COLO829 (cell line): ENCODE data around the gene THSD4.

ENCODE experiments used
- DNase-seq: peaks from one replicate; pipeline ENCODE4 v3.0.0; 2012; ENCODE audit warnings: low spot score

THSD4 gene

GRCh38 chr15:71784719-71785118 lies 669.4 kb downstream of the THSD4 start:
- no peak for DNase-seq

GRCh38 chr15:71785996-71786395 lies 670.7 kb downstream of the THSD4 start:
- DNase-seq, result no peak

- DNase-seq, result no peak
Measured at GRCh38 chr15:71786673-71787072, 671.4 kb downstream of the THSD4 start.

GRCh38 chr15:71788646-71789579 lies 673.6 kb downstream of the THSD4 start:
- no peak for DNase-seq

- no peak for DNase-seq
Measured at GRCh38 chr15:71789616-71790015, 674.3 kb downstream of the THSD4 start.

- DNase-seq, result no peak
Measured at GRCh38 chr15:71790081-71790480, 674.8 kb downstream of the THSD4 start.

GRCh38 chr15:71791975-71792374 lies 676.7 kb downstream of the THSD4 start:
- DNase-seq, result no peak

- DNase-seq, result no peak
Measured at GRCh38 chr15:71792521-71792920, 677.2 kb downstream of the THSD4 start.

GRCh38 chr15:71798641-71799040 lies 683.4 kb downstream of the THSD4 start:
- no peak for DNase-seq

- DNase-seq, result no peak
Measured at GRCh38 chr15:71800190-71800589, 684.9 kb downstream of the THSD4 start.

GRCh38 chr15:71800835-71801745 lies 685.8 kb downstream of the THSD4 start:
- DNase-seq, result peak; percentile 49

- no peak for DNase-seq
Measured at GRCh38 chr15:71801935-71802655, 686.8 kb downstream of the THSD4 start.

- DNase-seq, result no peak
Measured at GRCh38 chr15:71802770-71803169, 687.5 kb downstream of the THSD4 start.

GRCh38 chr15:71804226-71804625 lies 689.0 kb downstream of the THSD4 start:
- DNase-seq, result no peak

- peak; percentile 68 for DNase-seq
Measured at GRCh38 chr15:71804695-71805470, 689.6 kb downstream of the THSD4 start.

- DNase-seq, result no peak
Measured at GRCh38 chr15:71806452-71806931, 691.2 kb downstream of the THSD4 start.

- no peak for DNase-seq
Measured at GRCh38 chr15:71807125-71807629, 691.9 kb downstream of the THSD4 start.

- DNase-seq, result no peak
Measured at GRCh38 chr15:71807691-71808091, 692.4 kb downstream of the THSD4 start.

GRCh38 chr15:71808311-71809020 lies 693.2 kb downstream of the THSD4 start:
- DNase-seq, result no peak

GRCh38 chr15:71809346-71809745 lies 694.1 kb downstream of the THSD4 start:
- DNase-seq, result no peak
